Heart right ventricle (tissue), 16 donors: ENCODE measurements around the gene BOD1L1. TPM values are rescaled to one million over a fixed set of nuclear protein-coding genes. Genes with fewer than 3 reads are reported as not detected.

Experiments used
- ATAC-seq, 8 donors: fragments of 200-7000 bp; cut with Tn5 transposase; one replicate each; pipeline ENCODE4 v1.9.1; 2020; ENCODE audit warnings: mild to moderate bottlenecking in 8 of 8, moderate library complexity in 8 of 8, moderate number of reproducible peaks in 1 of 8
- DNase-seq, 2 donors: peaks; one replicate each; pipeline ENCODE4 v3.0.0-alpha.2; 2020
- H3K27ac ChIP-seq, 10 donors: fragments of 200-600 bp; sonication (generic) in 2 of 10; one replicate each; pipeline versions ENCODE4 v1.5.0 to v1.8.0; 2020 to 2022; ENCODE audit warnings: mild to moderate bottlenecking in 3 of 10
- H3K27me3 ChIP-seq, 7 donors: fragments of 200-600 bp; one replicate each; pipeline ENCODE4 v1.8.0; 2021 to 2022; ENCODE audit warnings: mild to moderate bottlenecking in 2 of 7
- H3K36me3 ChIP-seq, 9 donors: fragments of 200-600 bp; sonication (generic) in 1 of 9; one replicate each; pipeline versions ENCODE4 v1.5.0 to v1.8.0; 2020 to 2022; ENCODE audit warnings: mild to moderate bottlenecking in 2 of 9
- H3K4me1 ChIP-seq, 9 donors: fragments of 200-600 bp; sonication (generic) in 1 of 9; one replicate each; pipeline versions ENCODE4 v1.5.0 to v1.8.0; 2020 to 2022; ENCODE audit warnings: mild to moderate bottlenecking in 4 of 9
- H3K4me3 ChIP-seq, 10 donors: fragments of 200-600 bp; sonication (generic) in 2 of 10; one replicate each; pipeline versions ENCODE4 v1.5.0 to v1.8.0; 2020 to 2022; ENCODE audit warnings: mild to moderate bottlenecking in 7 of 10, moderate library complexity in 2 of 10
- H3K9me3 ChIP-seq, 11 donors: fragments of 200-600 bp in 10 of 11; sonication (generic) in 2 of 11; one replicate each; pipeline versions ENCODE4 v1.5.0 to v1.8.0; 2013 to 2022; ENCODE audit warnings: mild to moderate bottlenecking in 2 of 11, control low read depth in 1 of 11, moderate library complexity in 1 of 11
- CTCF ChIP-seq, 9 donors: fragments of 200-600 bp; sonication (generic) in 2 of 9; IDR thresholded peaks; one replicate each; pipeline versions ENCODE4 v1.5.0 to v1.8.0; 2021 to 2022; ENCODE audit warnings: antibody characterized with exemption in 9 of 9, mild to moderate bottlenecking in 5 of 9, moderate library complexity in 1 of 9
- WGBS, 2 donors: extraction: QIAGEN DNeasy Blood & Tissue Kit; methylation state at CpG; one replicate each; pipeline ENCODE4 v1.1.7; 2013; ENCODE audit warnings: inconsistent platforms in 1 of 2; 5-methylcytosine and 5-hydroxymethylcytosine counted together
- intact Hi-C, 10 donors: fragments of 100-400 bp; cut with DNase I; formaldehyde crosslinking; loops; one replicate each; pipeline versions ENCODE4 v1.11.1 to v1.14.2; 2022
- polyA plus RNA-seq, 2 donors: library from polyadenylated mRNA; stranded (reverse); fragments of 200-250 nt; gene quantifications; one replicate each; pipeline ENCODE4 v1.2.3, GENCODE V29; 2013
- total RNA-seq, 10 donors: library from RNA; stranded (reverse); fragmentation: NEBNext Ultra II Directional in 3 of 10; extraction: Animal tissue kit (Norgen Biotek cat#: 25700) in 3 of 10; gene quantifications; one replicate each; pipeline versions ENCODE4 v1.2.1 to v1.2.4, GENCODE V29; 2021 to 2023
- donor health status: Arrhythmogenic right ventricular cardiomyopathy.
- donor health status: ischemic (EF 13 %, LVEDD 7.1; RV severe dilation, severe dysfunction).
- donor health status: healthy with polysubstance abuse.
- donor health status: DM: no; HTN: yes; CAD: no.
- donor health status: DM: no; HTN: no; CAD: no.
- donor health status: ischemic (EF 25% LVEDD 6.9; RV normal size, moderate dysfunction).
- donor health status: ischemic (EF 25% LVEDD 5.7; RV mildly dilated, moderate dysfunction).
- donor health status: healthy.
- donor health status: DM: yes; HTN: yes; CAD: no.
- donor health status: Ischemic cardiomyopathy.
- donor health status: ischemic (EF 35%, LVEDD 5.7; RV mildly dilated, moderate dysfunction).
- donor health status: nonischemic (EF 11% LVEDD 7.7; RV severe dilation, severe dysfunction).
- donor health status: DM: yes; HTN: yes; CAD: no.
- donor health status: PGD.
- donor health status: ischemic (EF 29% LVEDD 5.4; RV normal size, mild dysfunction).
- donor health status: nonischemic (EF 23%, LVEDD 6.1; RV moderate dilation, normal function).

Gene BOD1L1
- total and polyA plus RNA-seq, 12 donors: 7.9 to 28.1 (median 23.5) TPM

DNA sequence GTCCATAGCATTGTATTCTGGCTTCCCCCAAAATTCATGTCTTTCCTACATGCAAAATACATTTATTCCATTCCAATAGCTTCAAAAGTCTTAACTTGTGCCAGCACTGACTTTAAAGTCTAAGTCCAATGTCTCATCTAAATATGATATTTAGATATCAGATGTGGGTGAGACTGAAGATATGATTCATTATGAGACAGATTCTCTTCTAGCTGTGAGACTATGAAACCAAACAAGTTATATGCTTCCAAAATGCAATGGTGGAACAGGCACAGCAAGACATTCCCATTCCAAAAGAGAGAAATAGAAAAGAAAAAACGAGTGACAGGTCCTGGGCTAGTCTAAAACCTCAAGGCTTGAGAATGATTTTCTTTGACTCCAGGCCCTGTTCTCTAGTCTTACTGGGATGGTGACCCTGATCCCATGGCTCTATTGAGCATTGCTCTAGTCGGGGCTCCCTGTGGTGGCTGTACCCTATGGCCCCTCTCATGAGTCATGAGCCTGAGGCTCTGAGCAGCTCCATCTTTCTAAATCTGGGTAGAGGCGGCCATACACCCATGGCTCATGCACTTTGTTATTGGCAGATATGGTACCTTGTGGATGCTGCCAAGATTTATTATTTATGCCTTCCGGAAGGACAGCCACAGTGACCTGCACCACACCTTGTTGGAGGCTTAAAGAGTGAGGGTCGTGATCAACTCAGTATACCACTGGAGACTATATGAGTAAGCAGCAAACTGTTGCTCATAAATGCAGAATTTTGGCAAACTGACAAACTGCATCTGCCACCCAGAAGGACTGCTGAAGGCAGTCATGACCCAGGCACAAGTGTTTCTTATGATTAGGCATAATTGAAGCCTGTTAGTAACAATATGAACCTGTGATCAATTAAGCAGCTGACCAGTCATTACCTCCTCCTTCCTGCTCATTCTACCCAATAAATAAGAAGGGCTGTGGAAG, 38.5 kb upstream of the BOD1L1 start:
- ATAC-seq (no peak), DNase-seq (no peak)
- Histone ChIP-seq H3K4me1 (peaks cover 0 to 4% (median 0%) of the 10 kb centered on the region in 9 donors), H3K36me3 (no peaks in the 10 kb centered on the region), H3K4me3 (no peak overlapping the region), H3K9me3 (peaks cover 0 to 15% (median 0%) of the 10 kb centered on the region in 11 donors), H3K27me3 (no peaks in the 10 kb centered on the region), H3K27ac (no peak overlapping the region)
- intact Hi-C loops: loop anchor here in 1 of 10 donors (10.0 kb wide), 1 partner anchor 189 kb away; no protein-coding TSS in a partner anchor
- 74 to 76% methylated on average over 5 of the region's 5 CpGs for WGBS, 2 donors
- TF ChIP-seq CTCF (IDR thresholded peaks at IDR 0.05): no peak

GRCh38 chr4:13659341-13660070, 32.0 kb upstream of the BOD1L1 start:
- ATAC-seq (peak in 1 of 8 donors; percentile 20), DNase-seq (no peak)
- peaks cover 0 to 14% (median 0%) of the 10 kb centered on the region in 11 donors for H3K9me3 ChIP-seq
- H3K4me3 ChIP-seq: no peak overlapping the region
- peaks cover 0 to 7% (median 1%) of the 10 kb centered on the region in 9 donors for H3K4me1 ChIP-seq
- 63 to 75% methylated on average over 6 of the region's 6 CpGs for WGBS, 2 donors
- no peaks in the 10 kb centered on the region for H3K27me3 ChIP-seq
- TF ChIP-seq CTCF (IDR thresholded peaks at IDR 0.05): no peak
- H3K36me3 ChIP-seq: no peaks in the 10 kb centered on the region
- intact Hi-C loops: loop anchor here (5.0 to 10.0 kb wide), 7 partner anchors 175 to 595 kb away; no protein-coding TSS in a partner anchor
- no peak overlapping the region for H3K27ac ChIP-seq

DNA sequence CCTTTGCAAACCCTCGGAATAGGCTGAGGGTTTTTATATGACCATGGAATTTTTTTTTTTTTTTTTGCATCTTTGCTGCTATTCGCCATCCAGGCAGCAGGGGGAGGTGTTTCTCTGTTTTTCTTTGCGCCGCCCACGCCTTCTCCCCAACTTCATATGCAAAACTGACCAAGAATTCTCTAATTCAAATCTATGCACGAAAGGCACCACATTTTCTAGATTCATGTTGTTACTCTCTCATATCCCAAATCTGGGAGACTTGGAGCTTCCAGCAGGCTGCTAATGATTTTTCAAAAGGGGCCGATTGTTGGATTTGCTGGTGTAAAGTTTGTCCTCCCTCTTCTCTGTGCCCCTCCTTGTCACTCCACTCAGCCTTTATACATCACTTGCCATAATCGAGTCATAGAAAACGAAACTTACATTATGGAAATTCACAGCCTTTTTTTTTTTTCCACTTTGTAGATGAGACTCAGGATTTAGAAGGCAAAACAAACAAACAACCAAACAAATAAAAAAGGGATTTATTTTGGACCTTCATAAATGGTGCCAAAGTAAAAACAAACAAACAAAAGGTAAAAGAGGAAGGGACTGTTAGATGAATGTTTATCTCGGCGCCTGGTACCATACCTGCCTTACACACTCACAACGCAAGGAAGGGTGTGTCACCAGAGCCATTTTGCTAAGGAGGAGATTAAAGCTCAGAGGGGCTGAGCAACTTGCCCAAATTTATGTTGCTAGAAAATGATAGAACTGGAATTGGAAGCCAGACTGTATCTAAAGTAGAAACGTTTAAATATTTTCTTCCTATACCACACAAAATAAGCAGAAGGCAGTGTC, 29.3 kb upstream of the BOD1L1 start:
- WGBS, 2 donors: 16 to 21% methylated on average over 13 of the region's 13 CpGs
- DNase-seq: peak; percentile 39 to 41

More for the DNA sequence above, 29.3 kb upstream of the BOD1L1 start:
- intact Hi-C loops: loop anchor here in 9 of 10 donors (2.0 to 10.0 kb wide), 8 partner anchors 178 to 598 kb away; no protein-coding TSS in a partner anchor
- Histone ChIP-seq H3K27me3 (peaks cover 0 to 4% (median 0%) of the 10 kb centered on the region in 7 donors), H3K27ac (no peak overlapping the region), H3K36me3 (no peaks in the 10 kb centered on the region), H3K9me3 (peaks cover 0 to 14% (median 0%) of the 10 kb centered on the region in 11 donors), H3K4me1 (peaks cover 0 to 15% (median 7%) of the 10 kb centered on the region in 9 donors), H3K4me3 (peak overlapping the region in 5 of 10 donors; percentile 16 to 34 (median 26))
- peak; percentile 62 to 88 (median 80) for TF ChIP-seq CTCF (IDR thresholded peaks at IDR 0.05)
- peak in 4 of 8 donors; percentile 18 to 49 (median 32) for ATAC-seq
